Liver (tissue), 9 donors: ENCODE data around the gene TLE3. TPM values are rescaled to one million over a fixed set of nuclear protein-coding genes. Genes with fewer than 3 reads are reported as not detected.

ENCODE experiments used
- DNase-seq: peaks from one replicate; pipeline ENCODE4 v3.0.0-alpha.2; 2017; ENCODE audit warnings: low spot score
- H3K27ac ChIP-seq, 2 donors: one replicate each; pipeline ENCODE4 v1.7.0; 2013; ENCODE audit warnings: inconsistent platforms in 2 of 2, low read length in 2 of 2, control low read depth in 1 of 2, low read depth in 1 of 2, mild to moderate bottlenecking in 1 of 2
- H3K27me3 ChIP-seq, 4 donors: one replicate each; pipeline versions ENCODE4 v1.6.1 to v1.7.0; 2013; ENCODE audit warnings: low read length in 3 of 4, inconsistent platforms in 1 of 4, mild to moderate bottlenecking in 1 of 4, moderate library complexity in 1 of 4; ENCODE audit not compliant: control insufficient read depth in 4 of 4, insufficient read depth in 4 of 4
- H3K36me3 ChIP-seq, 4 donors: one replicate each; pipeline versions ENCODE4 v1.6.1 to v1.7.0; 2013; ENCODE audit warnings: low read length in 3 of 4, mild to moderate bottlenecking in 3 of 4, low read depth in 1 of 4, moderate library complexity in 1 of 4; ENCODE audit not compliant: control insufficient read depth in 4 of 4, insufficient read depth in 3 of 4
- H3K4me1 ChIP-seq, 4 donors: one replicate each; pipeline versions ENCODE4 v1.6.1 to v1.7.0; 2013; ENCODE audit warnings: low read length in 3 of 4, mild to moderate bottlenecking in 3 of 4, moderate library complexity in 1 of 4; ENCODE audit not compliant: control insufficient read depth in 4 of 4, insufficient read depth in 4 of 4
- H3K4me3 ChIP-seq, 3 donors: one replicate each; pipeline versions ENCODE4 v1.6.1 to v1.7.0; 2013; ENCODE audit warnings: low read length in 3 of 3, control low read depth in 1 of 3, low read depth in 1 of 3, mild to moderate bottlenecking in 1 of 3
- H3K9ac ChIP-seq, 2 donors: one replicate each; pipeline ENCODE4 v1.7.0; 2013; ENCODE audit warnings: low read length in 2 of 2, mild to moderate bottlenecking in 2 of 2, moderate library complexity in 2 of 2, control low read depth in 1 of 2, low read depth in 1 of 2
- H3K9me3 ChIP-seq, 4 donors: one replicate each; pipeline versions ENCODE4 v1.6.1 to v1.7.0; 2013; ENCODE audit warnings: low read length in 3 of 4; ENCODE audit not compliant: control insufficient read depth in 4 of 4
- CTCF ChIP-seq: fragments of 150-350 bp; IDR thresholded peaks from 2 replicates; pipeline ENCODE4 v1.5.1; 2017; ENCODE audit warnings: improper control_type of control experiment, low read depth, low read length; ENCODE audit not compliant: missing input control
- EGR1 ChIP-seq, 2 donors: IDR thresholded peaks; 2 replicates each; pipeline ENCODE4 v1.6.1; 2016 to 2018; ENCODE audit warnings: antibody characterized with exemption in 2 of 2, low read depth in 2 of 2
- FOXA1 ChIP-seq: IDR thresholded peaks from 2 replicates; pipeline ENCODE4 v1.6.1; 2016; ENCODE audit warnings: antibody characterized with exemption
- FOXA2 ChIP-seq: IDR thresholded peaks from 2 replicates; pipeline ENCODE4 v1.6.1; 2016; ENCODE audit warnings: antibody characterized with exemption
- HNF4A ChIP-seq, 2 donors: conservative IDR thresholded peaks; 2 replicates each; pipeline ENCODE4 v1.6.1; 2016; ENCODE audit warnings: antibody characterized with exemption in 2 of 2, mild to moderate bottlenecking in 2 of 2
- HNF4G ChIP-seq: IDR thresholded peaks from 2 replicates; pipeline ENCODE4 v1.6.1; 2016; ENCODE audit warnings: antibody characterized with exemption
- JUND ChIP-seq, 2 donors: IDR thresholded peaks; 2 replicates each; pipeline ENCODE4 v1.6.1; 2016; ENCODE audit warnings: antibody characterized with exemption in 2 of 2
- MAX ChIP-seq: IDR thresholded peaks from 2 replicates; pipeline ENCODE4 v1.6.1; 2016; ENCODE audit warnings: antibody characterized with exemption
- NR2F2 ChIP-seq: IDR thresholded peaks from 2 replicates; pipeline ENCODE4 v1.6.1; 2016; ENCODE audit warnings: antibody characterized with exemption
- RAD21 ChIP-seq, 2 donors: IDR thresholded peaks; 2 replicates each; pipeline ENCODE4 v1.6.1; 2016; ENCODE audit warnings: antibody characterized with exemption in 2 of 2, mild to moderate bottlenecking in 2 of 2
- REST ChIP-seq: IDR thresholded peaks from 2 replicates; pipeline ENCODE4 v1.6.1; 2016; ENCODE audit warnings: antibody characterized with exemption, mild to moderate bottlenecking
- RXRA ChIP-seq, 2 donors: IDR thresholded peaks; 2 replicates each; pipeline ENCODE4 v1.6.1; 2017 to 2018; ENCODE audit warnings: antibody characterized with exemption in 2 of 2, mild to moderate bottlenecking in 1 of 2
- SP1 ChIP-seq: IDR thresholded peaks from 2 replicates; pipeline ENCODE4 v1.6.1; 2018; ENCODE audit warnings: antibody characterized with exemption, mild to moderate bottlenecking
- YY1 ChIP-seq: IDR thresholded peaks from 2 replicates; pipeline ENCODE4 v1.6.1; 2016; ENCODE audit warnings: antibody characterized with exemption, mild to moderate bottlenecking
- WGBS: extraction: QIAGEN DNeasy Blood & Tissue Kit; methylation state at CpG from one replicate; pipeline ENCODE4 v1.1.7; 2013; 5-methylcytosine and 5-hydroxymethylcytosine counted together
- polyA plus RNA-seq, 2 donors: library from polyadenylated mRNA; stranded (reverse) in 1 of 2; unstranded in 1 of 2; fragments of 200-250 nt in 1 of 2; fragments of >200 nt in 1 of 2; fragmentation: Nextera tagmentation in 1 of 2; extraction: Ambion mirVana in 1 of 2; gene quantifications; one replicate each; pipeline versions ENCODE4 v1.2.1 to v1.2.3, GENCODE V29; 2013 to 2015
- total RNA-seq, 2 donors: library from RNA; depleted of rRNA; stranded (reverse); fragments of >200 nt; gene quantifications; one replicate each; pipeline ENCODE4 v1.2.3, GENCODE V29; 2014
- TF ChIP-seq, protein P1 (sequence below): IDR thresholded peaks from 2 replicates; pipeline ENCODE4 v1.6.1; 2016; ENCODE audit warnings: antibody characterized with exemption
- TF ChIP-seq, protein P2 (sequence below): IDR thresholded peaks from 2 replicates; pipeline ENCODE4 v1.6.1; 2016; ENCODE audit warnings: antibody characterized with exemption
- donor health status: healthy.
- donor health status: healthy.
- donor health status: healthy.
- donor health status: healthy.
- donor health status: healthy.

The TLE3 gene
- total and polyA plus RNA-seq, 4 donors: 1.2 to 13.7 (median 8.5) TPM

- no peak for DNase-seq
- Histone ChIP-seq H3K9ac (no peak overlapping the region), H3K9me3 (no peaks in the 10 kb centered on the region), H3K4me3 (no peak overlapping the region), H3K27ac (no peak overlapping the region), H3K27me3 (peaks cover 0 to 2% (median 0%) of the 10 kb centered on the region in 4 donors), H3K4me1 (peaks cover 0 to 4% (median 1%) of the 10 kb centered on the region in 4 donors), H3K36me3 (no peaks in the 10 kb centered on the region)
- WGBS: 94% methylated on average over 9 of the region's 9 CpGs
- TF ChIP-seq, protein P1, sequence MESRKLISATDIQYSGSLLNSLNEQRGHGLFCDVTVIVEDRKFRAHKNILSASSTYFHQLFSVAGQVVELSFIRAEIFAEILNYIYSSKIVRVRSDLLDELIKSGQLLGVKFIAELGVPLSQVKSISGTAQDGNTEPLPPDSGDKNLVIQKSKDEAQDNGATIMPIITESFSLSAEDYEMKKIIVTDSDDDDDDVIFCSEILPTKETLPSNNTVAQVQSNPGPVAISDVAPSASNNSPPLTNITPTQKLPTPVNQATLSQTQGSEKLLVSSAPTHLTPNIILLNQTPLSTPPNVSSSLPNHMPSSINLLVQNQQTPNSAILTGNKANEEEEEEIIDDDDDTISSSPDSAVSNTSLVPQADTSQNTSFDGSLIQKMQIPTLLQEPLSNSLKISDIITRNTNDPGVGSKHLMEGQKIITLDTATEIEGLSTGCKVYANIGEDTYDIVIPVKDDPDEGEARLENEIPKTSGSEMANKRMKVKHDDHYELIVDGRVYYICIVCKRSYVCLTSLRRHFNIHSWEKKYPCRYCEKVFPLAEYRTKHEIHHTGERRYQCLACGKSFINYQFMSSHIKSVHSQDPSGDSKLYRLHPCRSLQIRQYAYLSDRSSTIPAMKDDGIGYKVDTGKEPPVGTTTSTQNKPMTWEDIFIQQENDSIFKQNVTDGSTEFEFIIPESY: no peak
- TF ChIP-seq, protein P2, sequence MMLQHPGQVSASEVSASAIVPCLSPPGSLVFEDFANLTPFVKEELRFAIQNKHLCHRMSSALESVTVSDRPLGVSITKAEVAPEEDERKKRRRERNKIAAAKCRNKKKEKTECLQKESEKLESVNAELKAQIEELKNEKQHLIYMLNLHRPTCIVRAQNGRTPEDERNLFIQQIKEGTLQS: no peak
- no peak for TF ChIP-seq FOXA1
- TF ChIP-seq RXRA (IDR thresholded peaks at IDR 0.05): no peak
- TF ChIP-seq REST: no peak
- no peak for TF ChIP-seq HNF4G
- TF ChIP-seq FOXA2: no peak
- TF ChIP-seq YY1: no peak
- TF ChIP-seq JUND (IDR thresholded peaks at IDR 0.05): no peak
Measured at GRCh38 chr15:70018646-70019600, 78.8 kb downstream of the TLE3 start.

DNA sequence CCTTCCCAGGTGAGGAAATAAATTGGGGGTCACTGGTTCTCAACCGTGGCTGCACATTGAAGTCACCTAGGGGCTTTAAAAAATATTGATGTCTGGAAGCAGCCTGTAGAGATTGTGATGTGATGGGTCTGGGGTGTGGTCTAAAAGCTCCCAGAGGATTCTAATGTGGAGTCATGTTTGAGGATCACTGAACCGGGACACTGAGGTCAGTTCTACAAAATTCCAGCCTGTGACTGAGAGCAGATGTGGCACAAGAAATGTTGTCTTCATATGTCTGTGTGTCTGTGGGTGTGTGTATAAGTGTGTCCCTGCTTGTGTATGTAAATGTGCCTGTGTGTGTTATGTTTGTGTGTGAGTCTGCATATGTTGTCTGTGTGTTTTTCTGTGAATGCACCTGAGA is 79.9 kb downstream of the TLE3 start:
- DNase-seq: no peak
- Histone ChIP-seq H3K27me3 (peaks cover 0 to 2% (median 0%) of the 10 kb centered on the region in 4 donors), H3K4me1 (no peaks in the 10 kb centered on the region), H3K9me3 (no peaks in the 10 kb centered on the region), H3K9ac (no peak overlapping the region), H3K27ac (no peak overlapping the region), H3K36me3 (no peaks in the 10 kb centered on the region), H3K4me3 (no peak overlapping the region)
- 90% methylated on average over 2 of the region's 2 CpGs for WGBS
- TF ChIP-seq EGR1 (IDR thresholded peaks at IDR 0.05; ENCODE audit: low read depth in 2 of 2) (no peak), RAD21 (IDR thresholded peaks at IDR 0.05) (no peak), MAX (no peak), SP1 (no peak), FOXA2 (no peak), NR2F2 (no peak), CTCF (no peak), HNF4A (conservative IDR thresholded peaks at IDR 0.05) (no peak), REST (no peak)
- TF ChIP-seq, protein P2: no peak
- TF ChIP-seq, protein P1: no peak
